ENCODE measurements around the gene CHST15. TPM values are rescaled to one million over a fixed set of nuclear protein-coding genes. Genes with fewer than 3 reads are reported as not detected.
A peak's percentile ranks its signal among the peaks of the same experiment; 100 is the strongest.

Gene CHST15
- total RNA-seq, 1 donor from 2014 or later = 1.5 TPM

GRCh38 chr10:124086787-124087671 lies 6.4 kb downstream of the CHST15 start:
- no peak overlapping the region for H3K4me3 Mint-ChIP-seq
- H3K36me3 Mint-ChIP-seq (ENCODE audit: low read depth) = no peaks in the 10 kb centered on the region
- DNase-seq (ENCODE audit: low read depth, low spot score) = no peak
- H3K27me3 Mint-ChIP-seq (ENCODE audit: low read depth) = peaks cover 55% of the 10 kb centered on the region
- H3K4me1 Mint-ChIP-seq = peaks cover 4% of the 10 kb centered on the region
- no peak for TF ChIP-seq CTCF (conservative IDR thresholded peaks at IDR 0.05)
- H3K9me3 Mint-ChIP-seq = no peaks in the 10 kb centered on the region
- H3K27ac Mint-ChIP-seq (ENCODE audit: unreplicated experiment) = no peak overlapping the region

- Mint-ChIP-seq H3K9me3 (no peaks in the 10 kb centered on the region), H3K27ac (ENCODE audit: unreplicated experiment) (no peak overlapping the region), H3K4me1 (peaks cover 3% of the 10 kb centered on the region), H3K36me3 (ENCODE audit: low read depth) (no peaks in the 10 kb centered on the region), H3K4me3 (no peak overlapping the region), H3K27me3 (ENCODE audit: low read depth) (peaks cover 48% of the 10 kb centered on the region)
- TF ChIP-seq CTCF (conservative IDR thresholded peaks at IDR 0.05) = no peak
- DNase-seq (ENCODE audit: low read depth, low spot score) = no peak
These were observed 7.2 kb downstream of the CHST15 start for GRCh38 chr10:124086097-124086710.

- Mint-ChIP-seq H3K9me3 (no peaks in the 10 kb centered on the region), H3K36me3 (ENCODE audit: low read depth) (no peaks in the 10 kb centered on the region), H3K4me3 (no peak overlapping the region), H3K4me1 (peaks cover 2% of the 10 kb centered on the region), H3K27ac (ENCODE audit: unreplicated experiment) (peak overlapping the region; percentile 22), H3K27me3 (ENCODE audit: low read depth) (peaks cover 43% of the 10 kb centered on the region)
- no peak for DNase-seq (ENCODE audit: low read depth, low spot score)
- TF ChIP-seq CTCF (conservative IDR thresholded peaks at IDR 0.05) = no peak
These were observed 7.7 kb downstream of the CHST15 start for GRCh38 chr10:124085680-124086079.

- Mint-ChIP-seq H3K9me3 (no peaks in the 10 kb centered on the region), H3K4me1 (peaks cover 7% of the 10 kb centered on the region), H3K27me3 (ENCODE audit: low read depth) (peaks cover 33% of the 10 kb centered on the region), H3K36me3 (ENCODE audit: low read depth) (no peaks in the 10 kb centered on the region), H3K4me3 (no peak overlapping the region), H3K27ac (ENCODE audit: unreplicated experiment) (no peak overlapping the region)
- no peak for DNase-seq (ENCODE audit: low read depth, low spot score)
- TF ChIP-seq CTCF (conservative IDR thresholded peaks at IDR 0.05) = no peak
These were observed 8.7 kb downstream of the CHST15 start for GRCh38 chr10:124084708-124085107.

- H3K27ac Mint-ChIP-seq (ENCODE audit: unreplicated experiment) = no peak overlapping the region
- peaks cover 7% of the 10 kb centered on the region for H3K4me1 Mint-ChIP-seq
- no peaks in the 10 kb centered on the region for H3K9me3 Mint-ChIP-seq
- no peak for DNase-seq (ENCODE audit: low read depth, low spot score)
- H3K4me3 Mint-ChIP-seq = no peak overlapping the region
- peaks cover 24% of the 10 kb centered on the region for H3K27me3 Mint-ChIP-seq (ENCODE audit: low read depth)
- H3K36me3 Mint-ChIP-seq (ENCODE audit: low read depth) = no peaks in the 10 kb centered on the region
- TF ChIP-seq CTCF (conservative IDR thresholded peaks at IDR 0.05) = no peak
These were observed 9.5 kb downstream of the CHST15 start for GRCh38 chr10:124083740-124084397.
